ENCODE results near the gene TRAF1.

TRAF1 gene

DNA sequence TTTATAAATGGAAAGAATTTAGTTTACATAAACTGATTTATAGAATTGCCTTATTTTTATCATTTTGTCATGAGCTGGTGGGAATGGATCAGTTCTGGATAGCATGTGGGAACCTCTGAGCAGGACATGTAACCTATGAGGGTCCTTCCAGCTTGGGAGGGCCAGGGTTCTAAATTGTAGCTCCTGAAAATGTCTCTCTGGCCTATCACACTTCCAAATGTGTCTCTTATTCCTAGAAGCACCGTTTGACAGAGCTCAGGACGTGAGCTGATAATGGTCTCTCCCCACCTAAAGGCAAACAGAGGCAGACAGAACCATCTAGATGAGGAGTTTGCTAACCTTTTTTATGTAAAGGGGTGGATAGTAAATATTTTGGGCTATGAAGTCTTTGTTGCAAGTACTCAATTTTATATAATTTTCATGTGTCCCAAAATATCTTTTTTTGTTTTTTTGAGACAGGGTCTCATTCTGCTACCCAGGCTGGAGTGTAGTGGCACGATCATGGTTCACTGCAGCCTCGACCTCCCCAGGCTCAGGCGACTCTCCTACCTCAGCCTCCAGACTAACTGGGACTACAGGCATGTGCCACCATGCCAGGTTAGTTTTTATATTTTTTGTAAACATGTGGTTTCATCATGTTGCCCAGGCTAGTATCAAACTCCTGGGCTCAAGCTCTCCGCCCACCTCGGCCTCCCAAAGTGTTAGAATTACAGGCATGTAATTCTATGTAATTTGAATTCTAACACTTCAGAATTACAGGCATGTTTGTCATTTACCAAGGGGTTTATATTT lies 4.0 kb downstream of the TRAF1 start:
- no peak for DNase-seq

DNA sequence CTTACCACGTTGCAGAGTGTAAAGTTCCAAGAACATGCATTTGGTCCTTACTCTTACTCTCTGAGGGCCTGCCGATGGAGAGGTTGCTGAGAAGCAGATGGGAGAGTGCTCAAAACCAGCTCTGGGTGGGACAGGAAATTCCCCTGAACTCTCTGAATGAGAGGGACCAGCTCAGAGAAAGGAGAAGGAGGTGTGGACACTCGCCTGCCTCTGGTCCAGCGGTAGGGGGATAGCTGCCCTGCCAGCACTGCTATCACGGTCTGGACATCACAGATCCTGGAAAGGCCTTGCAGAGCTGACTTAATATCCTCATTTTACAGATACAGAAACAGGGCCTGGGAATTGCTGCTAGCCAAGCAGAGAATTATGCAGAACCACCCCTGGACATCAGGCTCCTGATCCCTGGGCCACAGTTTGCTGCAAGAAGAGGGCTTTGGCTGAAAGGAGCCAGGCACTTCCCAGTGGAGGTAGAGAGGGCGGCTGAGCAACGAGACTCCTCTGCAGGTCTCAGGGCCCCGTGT lies 4.9 kb downstream of the TRAF1 start:
- no peak for DNase-seq

DNA sequence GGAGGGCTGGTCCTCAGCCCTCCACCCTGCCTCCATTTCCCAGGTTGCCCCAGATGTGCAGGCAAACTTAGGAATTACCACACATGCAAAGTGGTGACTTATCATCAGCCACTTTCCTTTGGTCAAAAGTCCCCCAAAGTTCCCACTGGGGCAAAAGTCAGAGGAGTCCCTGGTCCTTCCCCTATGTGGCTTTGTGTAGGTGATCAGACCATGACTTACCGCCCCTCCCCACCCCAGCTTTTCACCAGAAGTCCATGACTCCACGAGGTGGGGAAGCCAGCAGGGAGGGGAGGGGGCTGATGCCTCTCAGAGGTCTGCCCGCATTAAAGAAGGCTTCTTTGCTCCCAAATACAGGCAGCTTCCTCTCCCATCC lies 5.8 kb downstream of the TRAF1 start:
- no peak for DNase-seq

DNA sequence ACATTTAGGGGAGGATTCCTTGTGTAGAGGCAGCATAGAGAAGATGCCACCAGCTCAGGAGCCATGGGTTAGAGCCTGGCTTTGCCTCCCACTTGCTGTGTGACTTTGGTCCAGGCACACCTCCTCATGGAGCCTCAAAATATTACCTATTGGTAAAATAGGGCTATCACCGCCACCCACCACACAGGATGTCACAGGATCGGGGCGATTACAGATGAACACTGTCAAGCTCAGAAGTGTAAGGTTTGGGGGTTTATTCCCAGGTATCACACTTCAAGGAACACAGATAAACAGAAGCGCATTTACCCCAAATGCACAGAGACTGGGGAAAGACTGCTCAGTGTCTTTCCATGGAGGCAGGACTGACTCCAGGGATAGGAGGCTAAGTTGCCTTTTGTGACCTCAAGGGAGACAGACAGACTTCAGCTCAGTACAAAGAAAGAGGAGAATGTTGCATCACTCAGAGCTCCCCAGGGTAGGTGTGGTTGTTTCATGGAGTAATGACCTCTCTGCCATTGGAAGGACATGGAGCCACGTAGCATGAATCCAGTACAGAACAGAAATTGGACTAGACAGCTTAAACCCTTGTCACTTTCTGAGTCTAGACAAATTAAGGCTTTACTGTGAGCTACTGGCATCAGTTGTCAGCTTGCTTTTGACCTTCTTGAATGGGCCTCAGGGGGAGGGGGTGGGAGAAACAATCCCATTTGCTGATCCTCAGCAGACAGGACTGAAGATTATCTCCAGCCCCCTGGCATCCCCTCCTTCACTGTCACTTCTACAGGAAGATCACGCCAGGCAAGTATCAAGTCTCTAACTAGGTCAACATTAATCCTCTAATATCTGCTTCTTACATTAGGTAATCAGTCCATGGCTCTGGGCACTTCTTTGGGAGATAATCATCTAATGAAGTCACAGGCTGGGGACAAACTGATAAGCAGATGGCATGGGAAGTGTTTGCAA lies 6.5 kb downstream of the TRAF1 start:
- DNase-seq = peak; percentile 15

DNA sequence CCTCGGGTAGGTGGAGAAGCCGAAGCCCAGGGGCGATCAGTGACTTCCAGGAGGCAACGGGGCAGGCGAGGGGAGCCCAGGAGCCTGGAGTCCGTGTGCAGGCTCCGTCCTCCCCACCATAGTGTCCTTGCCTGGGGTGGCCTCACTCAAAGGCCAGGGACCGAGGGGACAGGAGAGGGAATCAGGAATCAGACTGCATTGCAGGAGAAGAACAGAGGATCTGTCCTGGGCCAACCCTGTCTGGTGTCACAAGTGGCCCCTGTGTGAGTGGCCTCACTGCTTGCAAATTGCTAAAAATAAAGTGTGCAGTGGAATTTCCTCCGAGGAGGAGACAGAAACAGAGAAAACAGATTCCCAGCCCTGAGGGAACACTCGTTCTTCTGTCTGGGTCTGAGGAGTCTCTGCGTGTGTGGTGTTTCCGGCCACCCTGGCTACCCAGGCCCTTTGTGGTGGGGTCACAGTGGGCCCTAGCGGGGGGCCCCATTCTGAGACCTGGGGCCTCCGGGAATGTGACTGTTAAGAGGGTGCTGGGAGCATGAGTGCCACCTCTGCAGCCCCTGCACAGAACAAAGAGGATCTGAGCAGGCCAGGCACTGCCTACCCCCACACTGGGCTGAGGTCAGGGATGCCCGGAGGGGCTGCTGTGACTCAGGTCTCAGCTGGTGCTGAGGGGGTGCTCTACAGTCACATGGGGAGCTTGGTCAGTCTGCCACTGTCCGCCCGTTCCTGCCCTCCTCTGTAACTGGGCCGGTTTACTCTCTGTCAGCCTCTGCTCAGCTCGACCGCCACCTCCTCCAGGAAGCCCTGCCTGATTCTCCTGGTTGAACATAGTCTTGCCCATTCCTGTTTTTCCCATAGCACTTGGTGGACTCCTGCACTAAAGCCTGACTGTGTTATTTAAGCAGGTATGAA lies 7.4 kb downstream of the TRAF1 start:
- DNase-seq = peak; percentile 41

DNA sequence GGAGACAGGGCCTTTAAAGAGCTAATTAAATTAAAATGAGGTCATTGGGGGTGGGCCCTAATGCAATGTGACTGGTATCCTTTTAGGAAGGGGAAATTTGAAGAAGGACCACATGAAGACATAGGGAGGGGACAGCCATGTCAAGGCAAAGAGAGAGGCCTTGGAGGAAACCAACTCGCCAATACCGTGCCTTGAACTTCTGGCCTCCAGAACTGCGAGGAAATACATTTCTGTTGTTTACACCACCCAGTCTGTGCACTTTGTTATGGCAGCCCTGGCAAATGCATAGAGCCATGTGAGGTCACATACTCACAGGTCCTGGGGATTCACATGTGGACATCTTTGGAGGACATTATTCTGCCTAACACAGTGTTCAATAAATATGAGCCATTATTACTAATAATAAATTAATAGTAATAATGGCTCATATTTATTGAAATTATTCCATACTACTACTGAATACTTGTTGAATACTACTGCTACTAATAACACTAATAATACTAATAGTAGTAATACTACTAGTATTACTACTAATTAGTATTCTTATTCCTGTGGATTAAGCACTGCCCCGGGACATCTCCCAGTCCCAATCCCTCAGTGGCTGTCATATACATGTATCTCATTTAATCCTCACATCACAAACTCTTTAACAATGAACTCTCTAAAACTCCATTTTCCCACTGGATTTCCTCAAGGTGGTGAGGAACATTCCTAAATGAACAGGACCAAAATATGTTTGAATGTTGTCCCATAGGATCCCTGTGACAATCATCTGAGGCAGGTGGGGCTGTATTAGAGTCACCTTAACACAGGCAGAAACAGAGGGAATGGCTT lies 8.4 kb downstream of the TRAF1 start:
- no peak for DNase-seq

DNA sequence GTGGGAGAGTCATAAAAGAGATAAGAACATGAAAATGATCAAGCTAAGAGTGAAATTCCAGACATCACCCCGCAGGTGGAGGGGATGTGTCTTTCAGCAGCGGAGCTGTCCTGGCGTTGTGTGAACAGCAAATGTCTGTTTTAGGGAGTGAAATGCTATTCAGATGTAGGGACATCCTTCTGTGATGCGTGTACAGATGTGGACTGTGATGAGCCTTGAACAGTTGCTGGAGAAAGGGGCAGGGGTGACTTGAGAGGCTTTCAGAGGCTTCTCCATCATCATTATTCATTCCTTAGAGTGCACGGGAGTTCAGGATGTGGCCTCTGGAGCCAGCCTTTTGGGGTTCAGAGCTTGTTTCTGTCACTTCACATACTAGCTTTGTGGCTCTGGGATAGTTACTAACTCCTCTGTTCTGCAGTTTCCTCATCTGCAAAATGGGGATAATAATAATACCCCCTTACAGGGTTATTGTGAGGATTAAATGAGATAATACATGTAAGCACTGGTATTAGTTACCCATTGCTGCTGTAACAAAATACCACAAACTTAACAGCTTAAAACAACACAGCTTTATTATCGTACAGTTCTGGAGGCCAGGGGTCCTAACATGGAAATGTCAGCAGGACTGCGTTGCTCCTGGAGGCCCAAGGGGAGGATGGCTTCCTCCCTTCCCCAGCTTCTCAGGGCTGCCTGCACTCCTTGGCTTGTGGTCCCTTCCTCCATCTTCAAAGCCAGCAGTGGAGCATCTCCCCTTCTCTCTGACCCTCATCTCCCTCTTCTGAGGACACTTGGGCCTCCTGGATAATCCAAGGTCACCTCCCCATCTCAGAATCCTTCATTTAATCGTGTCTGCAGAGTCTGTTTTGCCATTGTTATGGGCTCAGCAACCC lies 9.4 kb downstream of the TRAF1 start:
- DNase-seq = no peak

DNA sequence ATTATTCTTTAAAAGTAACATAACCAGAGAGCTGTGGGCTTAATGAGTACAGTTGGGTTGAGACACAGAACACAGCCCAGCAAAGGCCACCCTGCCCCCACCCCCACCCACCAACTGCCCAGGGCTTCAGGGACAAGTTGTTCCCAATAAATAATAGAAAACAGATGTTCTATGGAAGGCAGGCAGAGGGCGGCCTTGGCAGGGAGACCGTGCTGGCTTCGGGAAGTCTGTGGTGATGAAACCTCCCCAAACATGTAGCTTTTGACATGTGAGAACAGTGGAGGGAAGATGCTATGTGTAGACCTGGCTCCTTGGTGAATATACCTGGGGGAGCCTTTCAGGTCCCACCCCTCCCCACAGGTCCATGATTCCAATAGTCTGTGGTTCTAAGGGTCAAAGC lies 10.0 kb downstream of the TRAF1 start:
- peak; percentile 76 for DNase-seq

DNA sequence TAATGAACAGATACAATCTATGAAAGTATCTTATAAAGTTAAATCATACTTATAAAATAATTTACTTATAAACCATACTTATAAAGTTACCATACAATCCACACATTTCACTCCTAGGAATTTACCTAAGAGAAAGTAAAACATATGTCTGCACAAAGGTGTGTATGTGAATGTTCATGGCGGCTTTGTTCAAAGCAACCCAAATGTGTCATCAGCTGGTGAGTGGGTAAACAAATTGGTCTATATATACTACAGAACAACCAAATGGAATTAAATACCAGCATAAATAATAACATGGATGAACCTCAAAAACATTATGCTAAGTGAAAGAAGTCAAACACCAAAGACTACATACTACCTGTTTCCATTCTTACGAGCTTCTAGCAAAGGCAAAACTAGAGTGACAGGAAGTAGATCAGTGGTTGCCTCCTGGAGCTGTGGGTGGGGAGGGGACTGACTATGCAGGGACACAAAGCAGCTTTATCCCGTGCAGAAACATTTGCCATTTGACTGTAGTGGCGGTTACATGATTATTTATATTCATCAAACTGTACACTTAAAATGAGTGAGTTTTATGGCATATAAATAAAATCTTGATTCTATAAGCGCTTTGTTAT lies 10.6 kb downstream of the TRAF1 start:
- no peak for DNase-seq

DNA sequence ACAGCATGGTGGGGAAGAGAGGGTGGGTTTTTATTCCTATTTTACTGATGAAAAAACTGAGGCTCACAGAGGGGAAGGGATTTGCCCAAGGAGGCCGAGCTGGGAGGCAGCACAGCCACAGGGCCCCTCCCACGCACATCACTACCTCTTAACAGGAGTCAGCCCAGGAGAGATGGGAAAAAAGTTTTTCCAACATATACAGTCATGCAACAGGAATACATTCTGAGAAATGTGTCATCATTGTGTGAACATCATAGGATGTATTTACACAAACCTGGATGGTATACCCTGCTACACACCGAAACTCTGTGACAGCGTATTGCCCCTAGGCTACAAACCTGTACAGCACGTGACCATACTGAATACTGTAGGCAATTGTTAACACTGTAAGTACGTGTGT lies 11.6 kb downstream of the TRAF1 start:
- no peak for DNase-seq

DNA sequence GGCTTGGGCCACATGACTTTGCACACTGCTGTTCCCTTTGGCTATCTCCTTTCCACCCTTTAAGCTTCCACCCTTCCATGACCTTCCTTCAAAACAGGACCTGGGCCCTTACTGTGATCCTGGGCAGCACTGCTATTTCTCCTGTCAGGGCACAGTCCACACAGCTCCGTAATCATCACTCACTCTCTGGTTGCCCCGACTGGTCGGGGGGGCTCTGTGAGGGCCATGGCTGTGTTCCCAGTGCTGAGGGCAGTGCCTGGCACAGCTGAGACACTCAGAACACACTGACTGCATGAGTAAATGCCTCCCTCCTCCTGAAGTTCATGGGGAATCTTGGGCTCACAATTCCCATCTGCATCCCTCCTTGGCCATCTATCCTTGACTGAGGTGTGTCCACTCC lies 12.2 kb downstream of the TRAF1 start:
- DNase-seq = no peak

DNA sequence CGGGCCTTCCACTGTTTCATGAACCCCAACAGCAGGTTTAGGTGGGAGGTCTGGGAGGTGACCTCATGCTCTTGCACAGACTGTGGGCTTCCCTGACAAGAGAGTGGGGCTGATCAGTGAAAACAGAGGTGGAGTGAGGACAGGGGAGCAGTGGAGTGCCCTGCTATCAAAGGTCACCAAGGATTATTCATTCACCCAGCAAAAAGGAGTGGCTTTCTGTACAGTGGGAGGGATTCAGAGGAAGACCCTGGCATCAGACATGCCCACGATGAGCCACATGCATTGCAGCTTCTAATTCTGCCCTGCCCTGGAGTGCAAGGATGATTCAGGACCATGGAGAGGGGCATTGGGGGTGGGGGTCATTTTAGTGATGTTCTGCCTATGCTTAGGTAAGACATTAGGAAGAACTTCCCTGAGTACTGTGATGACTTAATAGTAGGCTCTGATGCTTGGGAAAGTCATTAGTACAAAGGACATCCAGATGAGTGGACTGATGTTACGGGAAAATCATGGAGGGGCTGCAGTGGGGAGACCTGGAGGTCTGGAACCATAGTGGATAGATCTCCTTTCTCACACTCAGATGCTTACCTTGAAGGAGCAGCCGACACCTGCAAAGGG lies 12.8 kb downstream of the TRAF1 start:
- no peak for DNase-seq

DNA sequence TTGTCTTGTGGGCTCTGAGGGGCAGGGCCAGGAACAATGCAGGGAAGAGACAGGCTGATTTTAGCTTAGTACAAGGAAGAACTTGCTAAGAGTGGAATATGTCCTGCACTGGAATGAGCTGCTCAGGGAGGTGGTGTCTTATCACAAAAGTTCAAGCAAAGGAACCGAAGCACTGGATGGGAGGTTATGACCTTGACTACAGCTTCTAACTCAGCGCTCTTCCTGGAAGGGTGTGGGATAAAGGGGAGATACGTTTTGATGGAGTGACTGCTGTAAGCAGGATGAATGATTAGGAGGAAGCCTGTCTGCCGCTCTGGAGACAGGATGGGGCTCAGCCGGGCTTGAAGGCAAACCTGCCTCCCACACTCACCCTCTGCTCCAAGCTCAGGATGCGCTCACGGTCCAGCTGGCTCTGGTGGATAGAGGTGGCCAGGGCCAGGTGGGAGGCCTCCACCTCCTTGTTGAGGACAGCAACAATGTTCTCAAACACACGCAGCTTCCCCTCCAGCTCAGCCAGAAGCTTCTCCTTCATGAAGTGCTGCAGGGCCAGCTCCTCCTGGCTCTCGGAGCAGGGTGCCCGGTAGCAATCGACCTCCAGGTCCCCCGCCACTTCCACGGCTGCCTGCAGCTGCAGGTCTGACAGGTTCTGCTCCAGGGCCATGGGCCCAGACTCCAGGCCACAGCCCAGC lies 13.5 kb downstream of the TRAF1 start:
- DNase-seq = no peak

DNA sequence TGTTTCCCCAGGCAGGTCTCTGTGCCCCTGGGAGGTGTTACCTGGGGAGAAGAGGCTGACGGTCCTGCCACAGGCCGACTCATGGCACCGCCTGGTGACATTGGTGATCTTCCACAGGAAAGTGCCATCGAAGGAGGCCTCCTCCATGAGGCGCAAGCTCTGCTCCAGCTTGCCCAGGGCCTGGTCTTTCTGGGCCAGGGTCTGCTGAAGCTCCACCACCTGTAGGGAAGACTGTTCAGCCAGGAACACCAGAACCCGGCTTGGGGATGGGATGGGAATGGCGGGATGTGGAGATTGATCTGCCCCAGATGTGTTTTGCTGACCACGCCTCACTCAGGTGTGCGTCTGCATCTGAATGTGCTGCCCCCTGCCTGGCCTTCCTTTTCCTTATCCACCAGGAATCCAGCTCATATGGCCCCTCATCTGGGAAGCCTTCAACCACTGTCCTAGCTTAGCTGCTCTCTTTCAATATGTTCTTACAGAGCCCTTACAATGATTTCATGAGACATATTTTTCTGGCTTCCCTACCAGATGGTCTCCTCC lies 15.2 kb downstream of the TRAF1 start:
- DNase-seq = no peak

DNA sequence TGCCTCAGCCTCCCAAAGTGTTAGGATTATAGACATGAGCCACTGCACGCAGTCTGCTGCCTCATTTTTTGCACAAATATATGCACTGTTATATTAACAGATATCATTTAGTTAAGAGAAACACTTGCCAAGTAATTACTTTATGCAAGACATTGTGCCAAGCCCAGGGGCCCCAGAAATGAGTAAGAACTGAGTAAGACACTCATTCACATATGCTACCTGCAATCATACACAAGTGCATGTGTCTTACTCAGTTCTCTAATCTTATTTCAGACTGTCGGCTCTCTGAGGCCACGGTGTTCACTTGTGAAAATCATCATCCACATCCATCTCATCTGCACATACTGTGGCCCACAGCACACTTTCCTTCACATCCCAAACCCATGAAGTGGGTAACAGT lies 16.0 kb downstream of the TRAF1 start:
- no peak for DNase-seq

DNA sequence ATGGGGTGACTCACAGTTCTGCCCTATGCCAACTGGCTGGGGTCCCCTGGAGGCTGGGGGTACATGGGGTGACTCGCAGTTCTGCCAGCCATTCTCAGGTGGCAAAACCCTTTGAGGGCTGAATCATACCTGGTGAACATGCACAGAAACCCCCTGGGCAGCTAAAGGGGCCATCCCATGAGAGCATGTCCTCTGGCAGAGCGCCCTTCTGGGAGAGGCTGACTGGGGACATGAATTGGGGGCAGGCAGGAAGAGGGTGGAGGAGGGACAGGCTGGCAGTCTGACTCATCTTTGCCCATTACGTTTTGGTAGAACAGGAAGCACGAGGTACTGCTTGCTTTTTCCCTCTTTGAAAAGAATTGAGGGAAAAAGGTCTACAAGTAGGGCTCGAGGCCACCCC lies 16.7 kb downstream of the TRAF1 start:
- DNase-seq = no peak

DNA sequence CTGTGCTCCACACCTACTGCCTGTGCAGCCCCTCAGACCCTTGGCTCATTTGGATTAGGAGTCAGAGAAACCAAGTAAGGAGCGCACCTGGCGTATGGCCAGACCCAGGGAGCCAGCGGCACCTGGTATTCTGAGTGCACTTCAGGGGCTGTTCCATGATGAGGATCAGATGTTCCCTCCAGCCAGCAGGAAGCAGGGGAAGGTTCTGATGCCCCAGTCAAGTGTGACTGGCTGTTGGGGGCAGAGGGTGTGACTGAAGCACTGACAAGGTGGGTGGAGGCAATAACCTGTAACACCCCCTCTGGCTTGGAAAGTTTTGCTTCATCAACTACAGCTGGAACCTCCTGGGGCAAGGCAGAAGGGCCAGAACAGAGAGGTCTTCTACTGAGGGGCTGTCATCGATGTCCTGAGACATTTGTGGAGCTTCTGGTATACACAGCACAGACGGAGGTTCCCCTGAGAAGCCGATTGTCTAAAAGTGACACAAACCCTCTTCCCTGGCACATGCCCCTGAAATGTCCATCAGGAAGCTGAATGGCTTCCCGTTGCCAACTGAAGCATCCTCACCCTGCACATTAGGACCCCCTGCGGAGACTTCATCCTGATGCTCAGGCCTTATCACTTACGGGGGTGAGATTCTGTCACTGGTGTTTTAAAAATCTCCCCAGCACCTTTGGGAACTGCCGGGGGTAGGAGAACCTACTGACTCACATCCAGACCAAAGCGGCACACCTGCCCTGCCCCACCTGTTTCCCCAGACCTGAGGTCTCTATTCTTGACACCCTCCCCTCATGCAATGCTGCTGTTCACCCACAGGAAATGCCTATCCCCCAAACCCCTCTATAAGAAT lies 21.1 kb downstream of the TRAF1 start:
- DNase-seq = no peak

DNA sequence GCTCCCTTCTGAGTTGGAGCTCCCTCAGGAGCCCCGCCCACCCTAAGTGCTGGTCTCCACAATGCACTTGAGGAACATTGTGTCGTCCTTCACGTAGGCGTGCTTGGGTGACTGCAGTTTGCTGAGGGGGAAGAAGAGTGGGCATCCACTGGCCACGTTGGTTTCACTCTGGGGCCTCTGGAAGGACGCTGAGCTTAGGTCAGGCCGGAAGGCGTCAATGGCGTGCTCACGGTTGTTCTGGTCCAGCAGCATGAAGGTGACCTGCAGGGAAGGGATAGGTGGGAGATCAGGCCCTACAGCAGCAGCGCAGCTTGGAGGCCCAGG lies 21.7 kb downstream of the TRAF1 start:
- no peak for DNase-seq

All from femur (tissue), 1 donor.